ENCODE measurements around the gene CD7. TPM values are rescaled to one million over a fixed set of nuclear protein-coding genes. Genes with fewer than 3 reads are reported as not detected.
"Not testable (repeated sequence)": the region's sequence is repeated elsewhere in the genome, so short reads cannot be mapped to it uniquely, and the experiment has no call there.

CD7 gene
- total RNA-seq (ENCODE audit: low replicate concordance): 1.4 and 1.6 TPM in 2 replicates
- long read RNA-seq: 0 reads

- H3K4me1 Mint-ChIP-seq (ENCODE audit: unreplicated experiment): peaks cover 6% of the 10 kb centered on the region
- peaks cover 3% of the 10 kb centered on the region for H3K27me3 Mint-ChIP-seq
- DNase-seq (ENCODE audit: extremely low spot score, unreplicated experiment): no peak
- H3K9me3 Mint-ChIP-seq: no peaks in the 10 kb centered on the region
- TF ChIP-seq, protein P1, sequence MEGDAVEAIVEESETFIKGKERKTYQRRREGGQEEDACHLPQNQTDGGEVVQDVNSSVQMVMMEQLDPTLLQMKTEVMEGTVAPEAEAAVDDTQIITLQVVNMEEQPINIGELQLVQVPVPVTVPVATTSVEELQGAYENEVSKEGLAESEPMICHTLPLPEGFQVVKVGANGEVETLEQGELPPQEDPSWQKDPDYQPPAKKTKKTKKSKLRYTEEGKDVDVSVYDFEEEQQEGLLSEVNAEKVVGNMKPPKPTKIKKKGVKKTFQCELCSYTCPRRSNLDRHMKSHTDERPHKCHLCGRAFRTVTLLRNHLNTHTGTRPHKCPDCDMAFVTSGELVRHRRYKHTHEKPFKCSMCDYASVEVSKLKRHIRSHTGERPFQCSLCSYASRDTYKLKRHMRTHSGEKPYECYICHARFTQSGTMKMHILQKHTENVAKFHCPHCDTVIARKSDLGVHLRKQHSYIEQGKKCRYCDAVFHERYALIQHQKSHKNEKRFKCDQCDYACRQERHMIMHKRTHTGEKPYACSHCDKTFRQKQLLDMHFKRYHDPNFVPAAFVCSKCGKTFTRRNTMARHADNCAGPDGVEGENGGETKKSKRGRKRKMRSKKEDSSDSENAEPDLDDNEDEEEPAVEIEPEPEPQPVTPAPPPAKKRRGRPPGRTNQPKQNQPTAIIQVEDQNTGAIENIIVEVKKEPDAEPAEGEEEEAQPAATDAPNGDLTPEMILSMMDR (conservative IDR thresholded peaks at IDR 0.05): no peak
- no peaks in the 10 kb centered on the region for H3K36me3 Mint-ChIP-seq
- no peak within 1 kb of the TSS for H3K4me3 Mint-ChIP-seq
- H3K27ac Mint-ChIP-seq: no peak within 1 kb of the TSS
These were observed at the start of gene CD7 for GRCh38 chr17:82317394-82318168. Gene CD7, minus strand, starts transcription at chr17:82317608. Its CDS starts 113 bp downstream, at chr17:82317495.

DNA sequence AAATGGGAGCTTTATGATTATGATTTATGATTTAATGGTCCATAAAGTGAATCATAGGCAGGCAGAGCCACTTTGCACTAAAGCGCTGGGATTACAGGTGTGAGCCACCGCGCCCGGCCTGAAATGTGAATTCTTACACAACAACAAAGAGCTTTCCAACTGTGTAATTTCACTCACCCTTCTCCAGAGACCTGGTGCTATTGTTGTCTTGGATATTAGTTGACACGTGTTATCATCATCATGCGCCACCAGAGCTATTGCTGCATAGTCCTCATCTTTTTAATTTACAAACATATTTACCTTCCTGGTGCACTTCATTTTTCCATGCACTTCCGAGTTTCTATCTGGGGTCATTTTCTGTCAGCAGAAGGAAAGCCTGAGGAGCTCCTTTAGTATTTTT is 49.3 kb upstream of the CD7 start:
- Mint-ChIP-seq H3K27ac (no peak overlapping the region), H3K9me3 (no peaks in the 10 kb centered on the region), H3K27me3 (peaks cover 25% of the 10 kb centered on the region), H3K4me1 (ENCODE audit: unreplicated experiment) (peaks cover 19% of the 10 kb centered on the region), H3K36me3 (no peaks in the 10 kb centered on the region), H3K4me3 (no peak overlapping the region)
- DNase-seq (ENCODE audit: extremely low spot score, unreplicated experiment): no peak
- TF ChIP-seq, protein P1 (conservative IDR thresholded peaks at IDR 0.05): no peak

- no peaks in the 10 kb centered on the region for H3K36me3 Mint-ChIP-seq
- TF ChIP-seq, protein P1 (conservative IDR thresholded peaks at IDR 0.05): no peak
- no peaks in the 10 kb centered on the region for H3K9me3 Mint-ChIP-seq
- DNase-seq (ENCODE audit: extremely low spot score, unreplicated experiment): no peak
- peaks cover 22% of the 10 kb centered on the region for H3K27me3 Mint-ChIP-seq
- no peak overlapping the region for H3K4me3 Mint-ChIP-seq
- peaks cover 19% of the 10 kb centered on the region for H3K4me1 Mint-ChIP-seq (ENCODE audit: unreplicated experiment)
- no peak overlapping the region for H3K27ac Mint-ChIP-seq
These were observed 48.3 kb upstream of the CD7 start for GRCh38 chr17:82365606-82366295.

DNA sequence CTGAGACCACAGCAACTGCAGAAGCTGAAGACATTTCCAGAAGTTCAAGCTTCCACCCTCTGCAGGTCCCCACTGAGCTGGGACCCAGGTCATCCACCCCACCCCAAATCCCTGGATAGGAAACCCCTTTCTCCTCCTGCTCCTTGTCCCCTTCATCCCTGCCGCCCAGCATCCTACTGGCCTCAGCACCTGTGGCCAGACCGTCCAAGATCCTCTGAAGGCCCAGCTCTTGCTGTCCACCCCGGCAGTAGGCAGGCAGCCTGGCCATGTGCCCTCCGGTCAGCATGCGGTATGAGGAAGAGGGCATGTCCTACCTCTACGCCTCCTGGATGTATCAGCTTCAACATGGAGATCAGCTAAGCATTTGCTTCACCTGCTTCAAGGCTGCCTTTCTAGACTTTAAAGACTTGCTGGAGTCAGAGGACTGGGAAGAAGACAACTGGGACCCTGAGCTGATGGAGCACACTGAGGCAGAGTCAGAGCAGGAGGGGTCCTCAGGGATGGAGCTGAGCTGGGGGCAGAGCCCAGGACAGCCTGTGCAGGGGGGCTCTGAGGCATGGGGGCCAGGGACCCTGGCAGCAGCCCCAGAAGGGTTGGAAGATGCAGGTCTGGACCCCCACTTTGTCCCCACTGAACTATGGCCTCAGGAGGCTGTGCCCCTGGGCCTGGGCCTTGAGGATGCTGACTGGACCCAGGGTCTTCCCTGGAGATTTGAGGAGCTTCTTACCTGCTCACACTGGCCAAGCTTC is 44.7 kb upstream of the CD7 start:
- no peaks in the 10 kb centered on the region for H3K36me3 Mint-ChIP-seq
- TF ChIP-seq, protein P1 (conservative IDR thresholded peaks at IDR 0.05): no peak
- H3K27ac Mint-ChIP-seq: no peak overlapping the region
- no peak for DNase-seq (ENCODE audit: extremely low spot score, unreplicated experiment)
- peaks cover 15% of the 10 kb centered on the region for H3K4me1 Mint-ChIP-seq (ENCODE audit: unreplicated experiment)
- peaks cover 16% of the 10 kb centered on the region for H3K27me3 Mint-ChIP-seq
- H3K4me3 Mint-ChIP-seq: no peak overlapping the region
- H3K9me3 Mint-ChIP-seq: no peaks in the 10 kb centered on the region

DNA sequence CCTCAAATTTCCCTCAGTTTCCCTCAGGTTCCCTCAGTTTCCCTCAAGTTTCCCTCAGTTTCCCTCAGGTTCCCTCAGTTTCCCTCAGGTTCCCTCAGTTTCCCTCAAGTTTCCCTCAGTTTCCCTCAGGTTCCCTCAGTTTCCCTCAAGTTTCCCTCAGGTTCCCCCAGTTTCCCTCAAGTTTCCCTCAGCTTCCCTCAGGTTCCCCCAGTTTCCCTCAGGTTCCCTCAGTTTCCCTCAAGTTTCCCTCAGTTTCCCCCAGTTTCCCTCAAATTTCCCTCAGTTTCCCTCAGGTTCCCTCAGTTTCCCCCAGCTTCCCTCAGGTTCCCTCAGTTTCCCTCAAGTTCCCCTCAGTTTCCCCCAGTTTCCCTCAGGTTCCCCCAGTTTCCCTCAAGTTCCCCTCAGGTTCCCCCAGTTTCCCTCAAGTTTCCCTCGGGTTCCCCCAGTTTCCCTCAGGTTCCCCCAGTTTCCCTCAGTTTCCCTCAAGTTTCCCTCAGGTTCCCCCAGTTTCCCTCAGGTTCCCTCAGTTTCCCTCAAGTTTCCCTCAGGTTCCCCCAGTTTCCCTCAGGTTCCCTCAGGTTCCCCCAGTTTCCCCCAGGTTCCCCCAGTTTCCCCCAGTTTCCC is 42.2 kb upstream of the CD7 start:
- H3K9me3 Mint-ChIP-seq; DNase-seq (ENCODE audit: extremely low spot score, unreplicated experiment); H3K4me3 Mint-ChIP-seq; H3K4me1 Mint-ChIP-seq (ENCODE audit: unreplicated experiment); H3K36me3 Mint-ChIP-seq; H3K27ac Mint-ChIP-seq: not testable (repeated sequence)
- H3K27me3 Mint-ChIP-seq: peaks cover 16% of the 10 kb centered on the region

Data from type B pancreatic cell (in vitro differentiated cells).